Esophagus mucosa (tissue), 1 donor: Measurements from ENCODE around the gene GRK5. TPM values are rescaled to one million over a fixed set of nuclear protein-coding genes. Genes with fewer than 3 reads are reported as not detected.
A peak's percentile ranks its signal among the peaks of the same experiment; 100 is the strongest.

Source experiments
- ATAC-seq: fragments of 200-7000 bp; cut with Tn5 transposase; one replicate; pipeline ENCODE4 v1.9.1; 2020
- total RNA-seq: library from RNA; stranded (reverse); gene quantifications from one replicate; pipeline ENCODE4 v1.2.4, GENCODE V29; 2023
- donor health status: DM: yes; HTN: yes; CAD: no.

GRK5 gene
- total RNA-seq, 1 donor from 2014 or later, result 3.7 TPM

GRCh38 chr10:119445935-119446317, 238.6 kb downstream of the GRK5 start:
- no peak for ATAC-seq

GRCh38 chr10:119446441-119447277, 239.3 kb downstream of the GRK5 start:
- no peak for ATAC-seq

GRCh38 chr10:119447421-119447820, 240.1 kb downstream of the GRK5 start:
- peak; percentile 31 for ATAC-seq

GRCh38 chr10:119447823-119448546, 240.6 kb downstream of the GRK5 start:
- ATAC-seq, result no peak

- ATAC-seq, result no peak
Observed at GRCh38 chr10:119448628-119449584, 241.5 kb downstream of the GRK5 start.

- peak; percentile 21 for ATAC-seq
Observed at GRCh38 chr10:119449760-119450461, 242.5 kb downstream of the GRK5 start.

- no peak for ATAC-seq
Observed at GRCh38 chr10:119450606-119451299, 243.4 kb downstream of the GRK5 start.

GRCh38 chr10:119451300-119451896, 244.0 kb downstream of the GRK5 start:
- ATAC-seq, result no peak

GRCh38 chr10:119452396-119452795, 245.0 kb downstream of the GRK5 start:
- no peak for ATAC-seq

- no peak for ATAC-seq
Observed at GRCh38 chr10:119453313-119453712, 245.9 kb downstream of the GRK5 start.

- ATAC-seq, result no peak
Observed at GRCh38 chr10:119454316-119454715, 246.9 kb downstream of the GRK5 start.

GRCh38 chr10:119454990-119455389, 247.6 kb downstream of the GRK5 start:
- no peak for ATAC-seq

- ATAC-seq, result no peak
Observed at GRCh38 chr10:119455609-119456434, 248.5 kb downstream of the GRK5 start.

GRCh38 chr10:119456435-119456810, 249.1 kb downstream of the GRK5 start:
- no peak for ATAC-seq

GRCh38 chr10:119457966-119458766, 250.8 kb downstream of the GRK5 start:
- no peak for ATAC-seq

GRCh38 chr10:119459681-119460340, 252.4 kb downstream of the GRK5 start:
- no peak for ATAC-seq

- ATAC-seq, result no peak
Observed at GRCh38 chr10:119460369-119461195, 253.2 kb downstream of the GRK5 start.

GRCh38 chr10:119461380-119461779, 254.0 kb downstream of the GRK5 start:
- peak; percentile 97 for ATAC-seq
